ENCODE measurements around the gene NFKBIB. TPM values are rescaled to one million over a fixed set of nuclear protein-coding genes. Genes with fewer than 3 reads are reported as not detected.

NFKBIB gene
- polyA plus RNA-seq, 2 of the 4 experiments (the other 2 are of a cell fraction) = 35.0 to 61.7 TPM

DNA sequence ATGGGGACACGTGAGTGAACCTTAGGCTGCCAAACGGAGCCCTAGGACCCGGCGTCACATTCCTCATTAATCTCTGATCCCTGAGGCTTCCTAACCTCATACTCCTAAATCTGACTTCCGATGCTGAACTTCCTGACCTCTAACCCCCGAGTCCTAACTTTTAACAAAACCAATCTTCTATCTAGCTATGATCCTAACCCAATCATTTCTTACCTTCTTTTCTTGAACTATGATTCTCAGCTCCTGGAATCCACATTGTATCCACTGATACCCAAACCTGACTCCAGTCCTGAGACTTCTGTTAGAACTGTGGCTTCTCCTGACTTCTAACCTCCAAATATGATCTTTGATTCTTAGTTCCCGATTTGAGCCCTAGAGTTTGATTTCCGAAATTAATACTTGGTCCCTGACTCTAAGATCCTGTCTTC, 447 bp downstream of the NFKBIB start:
- ChIA-PET POLR2A (interaction anchor here (0.6 to 2.4 kb wide), 17 partner anchors 11 to 536 kb away, joined by 3 to 30 read pairs (median 3); partner anchors contain the start of genes ACTN4, CCER2, EIF3K and HNRNPL), CTCF (interaction anchor here (0.7 to 4.4 kb wide), 23 partner anchors 9 to 603 kb away, joined by 3 to 45 read pairs (median 4); partner anchors contain the start of genes CCER2, MRPS12 and SARS2)
- DNase-seq (ENCODE audit: low read depth in 1 of 2, low spot score in 1 of 2) (peak in 1 of 2 experiments; percentile 96), FAIRE-seq (no peak), ATAC-seq (peak in 1 of 2 experiments; percentile 1; a peak in 4 of 6 replicates)
- under 1% methylated on average over 8 of the region's 8 CpGs for WGBS (ENCODE audit: missing lambda C conversion rate)
- TF ChIP-seq BHLHE40 (IDR thresholded peaks at IDR 0.05; ENCODE audit: low read depth, low read length) (peak; percentile 82; the same call in 1 of the 2 replicates), E2F6 (IDR thresholded peaks at IDR 0.05; ENCODE audit: borderline replicate concordance, low read depth) (0 out of 2 replicates have a peak, but pooled peaks have one; percentile 5), EHF (CRISPR knock-in tag; IDR thresholded peaks at IDR 0.05) (no peak), PBX3 (IDR thresholded peaks at IDR 0.05) (0 out of 2 replicates have a peak, but pooled peaks have one; percentile 22), PHF8 (IDR thresholded peaks at IDR 0.05; ENCODE audit: borderline replicate concordance, low read depth) (0 out of 2 replicates have a peak, but pooled peaks have one; percentile 19), MAX (IDR thresholded peaks at IDR 0.05) (0 out of 2 replicates have a peak, but pooled peaks have one; percentile 37)
- Histone ChIP-seq H3K4me2 (peak overlapping the region; percentile 73), H3K4me1 (peaks cover 22% of the 10 kb centered on the region), H3K27ac (peak overlapping the region; percentile 76 to 85), H3K4me3 (peak overlapping the region; percentile 56), H3K9me3 (peaks cover 5% of the 10 kb centered on the region)

GRCh38 chr19:38900743-38901190, 998 bp downstream of the NFKBIB start:
- ATAC-seq = no peak
- CTCF ChIA-PET = interaction anchor here (0.8 to 4.4 kb wide), 19 partner anchors 8 to 511 kb away, joined by 3 to 45 read pairs (median 5); partner anchors contain the start of genes MRPS12 and SARS2
- 32% methylated on average over 3 of the region's 3 CpGs for WGBS (ENCODE audit: missing lambda C conversion rate)

DNA sequence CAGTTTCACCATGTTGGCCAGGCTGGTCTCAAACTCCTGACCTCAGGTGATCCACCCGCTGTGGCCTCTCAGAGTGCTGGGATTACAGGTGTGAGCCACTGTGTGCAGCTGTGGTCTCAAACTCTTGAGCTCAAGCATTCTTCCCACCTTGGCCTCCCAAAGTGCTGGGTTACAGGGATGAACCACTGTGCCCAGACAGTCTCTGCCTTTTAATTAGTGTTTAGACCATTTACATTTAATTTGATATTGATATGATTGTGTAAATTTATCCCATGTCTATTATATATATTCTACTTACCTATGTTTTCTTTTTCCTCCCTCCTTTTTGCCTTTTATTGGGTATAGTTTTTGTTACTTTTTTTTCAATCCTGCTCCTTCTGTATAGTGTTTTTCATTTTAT, 1.9 kb downstream of the NFKBIB start:
- CTCF ChIA-PET = interaction anchor here (1.0 to 4.4 kb wide), 9 partner anchors 14 to 358 kb away, joined by 3 to 45 read pairs (median 9); partner anchors contain the start of genes MRPS12 and SARS2
- POLR2A ChIA-PET = interaction anchor here (2.4 kb wide), 1 partner anchor 29 kb away, joined by 30 read pairs; the partner anchor contains the start of genes MRPS12 and SARS2

More at GRCh38 chr19:38900743-38901190, 998 bp downstream of the NFKBIB start:
- peaks cover 5% of the 10 kb centered on the region for H3K9me3 ChIP-seq
- POLR2A ChIA-PET = interaction anchor here (1.1 to 2.4 kb wide), 7 partner anchors 19 to 527 kb away, joined by 3 to 30 read pairs (median 6); partner anchors contain the start of genes EIF3K, HNRNPL, MRPS12 and PSMD8
- peak overlapping the region; percentile 73 for H3K4me2 ChIP-seq
- peak overlapping the region; percentile 56 for H3K4me3 ChIP-seq
- H3K27ac ChIP-seq = peak overlapping the region; percentile 76 to 85; a peak in 4 of 6 replicates
- no peak for DNase-seq (ENCODE audit: low read depth in 1 of 2, low spot score in 1 of 2)
- peak; percentile 97 for FAIRE-seq
- H3K4me1 ChIP-seq = peaks cover 23% of the 10 kb centered on the region
- TF ChIP-seq KDM5A (IDR thresholded peaks at IDR 0.05) (no peak), EHF (CRISPR knock-in tag; IDR thresholded peaks at IDR 0.05) (0 out of 2 replicates have a peak, but pooled peaks have one; percentile 32)

More for the DNA sequence above, 1.9 kb downstream of the NFKBIB start:
- FAIRE-seq (no peak), DNase-seq (ENCODE audit: low read depth in 1 of 2, low spot score in 1 of 2) (no peak), ATAC-seq (no peak)
- WGBS (ENCODE audit: missing lambda C conversion rate) = 91% methylated on average over 1 of the region's 1 CpG
- H3K27ac ChIP-seq = no peak overlapping the region
- no peak for TF ChIP-seq POLR2A (IDR thresholded peaks at IDR 0.05; ENCODE audit: low read length)
- TF ChIP-seq JUN (IDR thresholded peaks at IDR 0.05) = no peak
- no peak for TF ChIP-seq RNF2 (IDR thresholded peaks at IDR 0.05; ENCODE audit: borderline replicate concordance, low read depth)
- TF ChIP-seq PBX3 (IDR thresholded peaks at IDR 0.05) = no peak
- TF ChIP-seq MAFK (IDR thresholded peaks at IDR 0.05; ENCODE audit: partially characterized antibody) = no peak
- TF ChIP-seq POLR2AphosphoS2 (conservative IDR thresholded peaks at IDR 0.05; ENCODE audit: low read length) = no peak
- TF ChIP-seq JUNB (IDR thresholded peaks at IDR 0.05) = no peak
- TF ChIP-seq NFE2L2 (conservative IDR thresholded peaks at IDR 0.05; ENCODE audit: low read length) = no peak
- no peak for TF ChIP-seq HOXB13 (CRISPR knock-in tag; IDR thresholded peaks at IDR 0.05; ENCODE audit: low read depth)
- TF ChIP-seq, protein P1, sequence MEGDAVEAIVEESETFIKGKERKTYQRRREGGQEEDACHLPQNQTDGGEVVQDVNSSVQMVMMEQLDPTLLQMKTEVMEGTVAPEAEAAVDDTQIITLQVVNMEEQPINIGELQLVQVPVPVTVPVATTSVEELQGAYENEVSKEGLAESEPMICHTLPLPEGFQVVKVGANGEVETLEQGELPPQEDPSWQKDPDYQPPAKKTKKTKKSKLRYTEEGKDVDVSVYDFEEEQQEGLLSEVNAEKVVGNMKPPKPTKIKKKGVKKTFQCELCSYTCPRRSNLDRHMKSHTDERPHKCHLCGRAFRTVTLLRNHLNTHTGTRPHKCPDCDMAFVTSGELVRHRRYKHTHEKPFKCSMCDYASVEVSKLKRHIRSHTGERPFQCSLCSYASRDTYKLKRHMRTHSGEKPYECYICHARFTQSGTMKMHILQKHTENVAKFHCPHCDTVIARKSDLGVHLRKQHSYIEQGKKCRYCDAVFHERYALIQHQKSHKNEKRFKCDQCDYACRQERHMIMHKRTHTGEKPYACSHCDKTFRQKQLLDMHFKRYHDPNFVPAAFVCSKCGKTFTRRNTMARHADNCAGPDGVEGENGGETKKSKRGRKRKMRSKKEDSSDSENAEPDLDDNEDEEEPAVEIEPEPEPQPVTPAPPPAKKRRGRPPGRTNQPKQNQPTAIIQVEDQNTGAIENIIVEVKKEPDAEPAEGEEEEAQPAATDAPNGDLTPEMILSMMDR (IDR thresholded peaks at IDR 0.05) = no peak
- no peak for TF ChIP-seq FOXS1 (CRISPR knock-in tag; IDR thresholded peaks at IDR 0.05)
- TF ChIP-seq ATOH8 (CRISPR knock-in tag; IDR thresholded peaks at IDR 0.05; ENCODE audit: low read depth) = no peak
- TF ChIP-seq ZFP36 (IDR thresholded peaks at IDR 0.05; ENCODE audit: borderline replicate concordance, partially characterized antibody) = no peak
- H3K4me2 ChIP-seq = no peak overlapping the region
- no peak overlapping the region for H3K4me3 ChIP-seq
- H3K4me1 ChIP-seq = peaks cover 23% of the 10 kb centered on the region
- H3K9me3 ChIP-seq = peaks cover 6% of the 10 kb centered on the region

All from A549 (cell line).